GM18868 (cell line): ENCODE measurements around the gene TRPV4.
A peak's percentile ranks its signal among the peaks of the same experiment; 100 is the strongest.
"Not testable (repeated sequence)": the region's sequence is repeated elsewhere in the genome, so short reads cannot be mapped to it uniquely, and the experiment has no call there.

ENCODE experiments used
- ATAC-seq: cut with Tn5 transposase; IDR thresholded peaks from one replicate; pipeline ENCODE4 v1.9.1; 2021; ENCODE audit warnings: mild to moderate bottlenecking, moderate library complexity; ENCODE audit not compliant: unreplicated experiment

TRPV4 gene

DNA sequence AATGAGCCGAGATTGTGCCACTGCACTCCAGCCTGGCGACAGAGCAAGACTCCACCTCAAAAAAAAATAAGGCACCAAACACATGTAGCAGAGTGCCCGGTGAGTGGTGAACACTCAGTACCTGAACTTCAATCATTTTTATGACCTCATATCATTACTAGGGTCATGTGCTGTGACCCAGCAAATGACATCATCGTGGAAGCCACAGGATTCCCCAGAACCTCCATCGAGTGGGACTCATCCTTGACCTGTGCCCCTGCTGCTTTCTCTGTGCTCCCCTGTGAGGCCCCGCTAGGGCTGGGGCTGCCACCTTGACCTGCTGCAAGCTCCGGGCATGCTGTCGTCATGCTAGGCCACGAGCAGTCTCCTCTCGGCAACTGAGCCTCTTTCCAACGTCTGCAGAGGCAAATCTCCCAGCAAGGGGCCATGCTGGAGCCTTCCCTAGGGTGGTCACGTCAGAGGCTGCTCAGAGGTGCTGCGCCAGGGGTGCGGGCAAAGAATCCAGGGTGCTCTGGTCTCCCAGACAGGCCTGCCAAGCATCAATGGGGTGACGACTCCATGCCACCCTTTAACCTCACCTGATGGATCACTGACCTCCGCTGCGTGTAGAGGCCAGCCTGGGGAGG, 28.6 kb upstream of the TRPV4 start:
- ATAC-seq, result no peak

DNA sequence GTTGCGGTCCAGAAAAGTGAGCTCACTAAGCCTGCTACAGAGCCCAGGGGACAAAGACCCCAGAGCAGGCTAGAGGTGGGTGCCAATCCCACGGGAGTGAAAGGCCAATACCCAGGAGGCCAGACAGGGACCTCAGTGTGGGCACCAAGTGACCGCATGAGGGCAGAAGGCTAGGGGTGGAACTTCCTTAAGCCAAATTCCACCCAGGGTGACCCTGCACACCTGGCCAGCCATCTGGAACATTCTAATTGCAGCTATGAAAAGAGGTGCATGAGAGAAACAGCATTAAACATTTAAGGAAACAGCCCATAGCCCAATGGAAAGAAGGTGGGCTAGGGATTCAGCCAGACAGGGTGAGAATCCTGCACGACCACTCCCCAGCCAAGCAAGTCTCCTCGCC, 27.8 kb upstream of the TRPV4 start:
- ATAC-seq, result no peak

DNA sequence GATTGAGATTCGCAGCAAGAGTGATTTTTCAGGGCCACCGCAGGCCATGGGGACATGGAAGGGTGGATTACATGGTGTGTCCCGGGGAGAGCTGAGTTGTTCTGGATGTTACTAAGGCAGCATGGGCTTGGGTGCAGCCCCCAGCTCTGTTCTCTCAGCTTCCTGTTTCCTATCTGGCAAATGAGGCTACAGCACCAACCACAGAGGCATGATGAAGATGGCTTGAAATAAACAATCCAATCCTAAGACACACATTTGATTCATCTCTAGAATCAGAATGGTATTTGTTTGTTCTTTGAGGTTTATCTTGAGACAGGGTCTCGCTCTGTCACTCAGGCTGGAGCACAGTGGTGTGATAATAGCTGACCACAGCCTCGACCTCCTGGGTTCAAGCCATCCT, 25.6 kb upstream of the TRPV4 start:
- ATAC-seq, result no peak

DNA sequence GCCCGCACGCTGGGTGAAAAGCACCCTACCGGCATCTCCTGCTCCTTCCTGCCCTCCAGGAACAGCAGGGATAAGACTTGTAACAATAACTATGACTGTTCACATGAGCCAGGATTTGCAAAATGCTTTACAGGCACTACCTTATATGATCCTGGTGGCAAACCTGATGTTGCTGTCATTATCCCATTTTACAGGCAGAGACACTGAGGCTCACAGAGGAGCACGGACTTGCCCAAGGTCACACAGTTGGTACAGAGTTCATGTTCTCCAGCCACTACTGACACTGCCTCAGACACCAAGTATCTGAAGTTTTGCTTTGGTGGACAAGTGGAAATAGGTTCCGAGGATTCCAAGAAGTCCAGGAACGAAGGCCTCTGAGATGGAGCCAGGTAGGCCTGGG, 24.5 kb upstream of the TRPV4 start:
- ATAC-seq, result no peak

DNA sequence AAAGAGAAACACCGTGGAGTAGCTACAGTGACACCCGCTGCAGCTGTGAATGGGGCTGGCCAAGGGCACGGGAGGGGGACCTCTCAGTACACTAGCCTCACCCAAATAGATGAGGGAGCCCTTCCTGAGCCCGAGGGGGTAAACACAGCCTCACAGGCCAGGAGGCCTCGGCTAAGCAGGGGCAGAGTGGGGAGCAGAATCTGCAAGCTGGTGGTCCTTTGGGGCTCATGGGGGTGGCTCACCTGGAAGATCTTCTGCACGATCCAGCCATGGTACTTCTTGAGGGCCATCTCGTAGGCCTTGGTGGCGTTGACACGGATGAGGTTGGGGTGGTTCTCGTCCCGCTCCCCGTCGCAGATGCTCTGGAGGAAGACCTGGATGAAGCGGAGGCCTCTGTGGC, 22.2 kb upstream of the TRPV4 start:
- ATAC-seq, result no peak

DNA sequence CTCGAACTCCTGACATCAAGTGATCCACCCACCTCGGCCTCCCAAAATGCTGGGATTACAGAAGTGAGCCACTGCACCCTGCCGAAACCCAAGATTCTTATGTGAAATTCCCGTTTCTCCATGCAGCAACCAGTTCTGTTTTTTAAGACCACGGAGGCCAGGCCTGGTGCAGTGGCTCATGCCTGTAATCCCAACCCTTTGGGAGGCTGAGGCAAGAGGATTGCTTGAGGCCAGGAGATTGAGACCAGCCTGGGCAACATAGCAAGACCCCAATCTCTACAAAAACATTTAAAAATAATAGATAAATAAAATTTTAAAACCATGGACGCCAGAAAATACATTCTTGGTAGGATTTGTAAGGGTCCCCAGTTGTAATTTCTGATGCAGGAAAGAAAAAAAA, 17.3 kb upstream of the TRPV4 start:
- not testable (repeated sequence) for ATAC-seq

DNA sequence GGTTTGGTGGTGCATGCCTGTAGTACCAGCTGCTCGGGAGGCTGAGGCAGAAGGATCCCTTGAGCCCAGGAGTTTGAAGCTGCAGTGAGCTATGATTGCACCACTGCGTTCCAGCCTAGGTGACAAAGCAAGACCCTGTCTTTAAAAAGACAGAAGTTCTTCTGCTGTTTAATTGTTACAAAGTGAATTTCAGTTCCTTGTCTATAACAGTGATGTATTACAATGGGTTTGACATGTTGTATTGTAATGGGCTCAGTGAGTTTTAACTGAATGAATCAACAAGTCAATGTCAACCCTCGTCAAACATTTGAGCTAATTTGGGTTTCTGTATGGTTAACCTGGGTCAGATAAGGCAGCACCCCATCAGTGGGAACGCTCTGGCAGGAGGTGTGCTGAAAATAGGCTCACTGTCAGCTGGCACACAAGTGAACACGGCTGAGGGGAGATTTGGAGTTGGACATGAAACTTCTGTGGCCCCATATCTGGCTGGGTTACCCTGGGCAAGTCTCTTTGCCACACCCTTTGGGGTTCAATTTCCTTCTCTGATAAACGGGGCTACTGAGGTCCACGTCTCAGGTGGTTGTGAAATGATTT, 14.0 kb upstream of the TRPV4 start:
- no peak for ATAC-seq

DNA sequence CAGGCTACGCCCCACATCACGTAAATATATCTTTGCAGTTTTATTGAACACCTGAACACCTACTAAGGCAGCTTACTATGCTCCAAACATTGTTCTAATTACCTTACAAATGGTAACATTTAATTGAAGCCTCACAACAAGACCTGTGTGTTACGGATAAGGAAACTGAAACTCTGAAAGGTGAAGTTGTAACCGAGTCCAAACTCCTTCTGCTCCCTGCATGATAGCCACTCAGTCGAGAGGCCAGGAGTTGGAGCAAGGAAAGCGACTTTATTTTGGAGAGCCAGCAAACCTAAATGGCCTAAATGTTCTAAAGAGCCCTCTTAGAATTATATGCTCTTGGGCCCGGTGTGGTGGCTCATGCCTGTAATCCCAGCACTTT, 12.6 kb upstream of the TRPV4 start:
- no peak for ATAC-seq

DNA sequence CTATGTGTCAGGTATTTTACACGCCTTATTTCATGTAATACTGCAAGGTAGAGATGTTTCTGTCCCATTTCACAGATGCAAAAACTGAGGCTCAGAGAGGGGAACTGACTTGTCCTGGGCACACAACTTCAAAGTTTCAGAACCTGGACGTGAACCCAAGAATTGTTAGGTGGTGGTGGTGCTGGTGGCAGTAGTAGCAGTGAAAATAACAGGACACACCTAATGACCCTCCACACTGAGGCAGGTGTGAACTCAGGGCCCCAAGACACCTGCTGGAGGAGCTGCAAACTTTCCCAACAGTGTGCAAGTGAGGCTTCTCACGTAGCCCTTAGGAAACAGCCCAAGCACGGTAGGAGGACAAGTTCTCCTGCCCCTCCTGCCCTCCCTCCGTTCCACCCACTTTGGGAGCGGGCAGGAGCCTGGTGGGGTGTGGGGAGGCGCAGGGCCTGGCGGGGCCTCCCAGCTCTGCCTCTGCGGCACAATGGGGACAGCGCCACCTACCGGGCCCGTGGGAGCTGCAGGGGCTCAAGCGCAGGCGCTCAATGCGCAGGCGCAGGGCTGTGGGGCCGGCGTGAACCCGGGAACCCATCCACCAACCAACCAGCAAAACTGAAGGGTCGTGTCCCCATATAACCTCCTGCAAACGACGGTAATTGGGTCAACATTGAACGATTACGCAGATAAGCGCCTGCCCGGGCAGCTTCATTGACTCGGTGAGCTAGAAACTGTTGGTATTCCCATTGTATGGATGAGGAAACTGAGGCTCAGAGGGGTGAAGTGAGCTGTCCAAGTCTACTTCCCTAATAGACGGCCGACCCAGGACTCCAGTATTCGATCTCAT, 12.0 kb upstream of the TRPV4 start:
- ATAC-seq, result peak; percentile 69

DNA sequence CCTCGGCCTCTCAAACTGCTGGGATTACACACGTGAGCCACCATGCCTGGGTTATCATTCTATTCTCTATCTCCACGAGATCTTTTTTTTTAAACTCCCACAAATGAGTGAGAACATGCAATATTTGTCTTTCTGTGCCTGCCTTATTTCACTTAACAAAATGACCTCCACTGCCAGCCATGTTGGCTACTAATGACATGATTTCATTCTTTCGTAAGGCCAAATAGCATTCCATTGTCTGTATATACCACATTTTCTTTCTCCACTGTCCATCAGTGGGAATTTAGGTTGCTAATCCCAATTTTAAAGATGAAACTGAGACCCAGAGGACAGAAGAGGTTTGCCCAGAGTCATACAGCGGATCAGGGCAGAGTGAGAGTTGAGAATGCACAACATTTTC, 10.9 kb upstream of the TRPV4 start:
- no peak for ATAC-seq

DNA sequence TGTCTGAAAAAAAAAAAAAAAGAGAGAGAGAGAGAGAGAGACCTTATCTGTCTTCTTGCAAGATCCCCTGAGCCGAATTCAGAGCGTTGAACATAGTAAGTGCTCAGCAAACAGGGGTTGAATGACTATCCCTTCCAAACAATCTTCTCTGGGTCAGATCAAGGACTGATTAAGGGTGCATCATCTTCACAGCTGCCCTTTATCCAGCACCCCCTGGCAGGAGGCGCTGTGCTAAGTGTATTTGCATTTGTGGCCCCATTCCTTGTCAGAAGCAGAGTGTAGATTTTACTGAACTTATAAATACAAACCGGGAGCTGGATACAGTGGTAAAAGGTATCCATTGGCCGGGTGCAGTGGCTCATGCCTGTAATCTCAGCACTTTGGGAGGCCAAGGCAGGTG, 8.8 kb upstream of the TRPV4 start:
- no peak for ATAC-seq

DNA sequence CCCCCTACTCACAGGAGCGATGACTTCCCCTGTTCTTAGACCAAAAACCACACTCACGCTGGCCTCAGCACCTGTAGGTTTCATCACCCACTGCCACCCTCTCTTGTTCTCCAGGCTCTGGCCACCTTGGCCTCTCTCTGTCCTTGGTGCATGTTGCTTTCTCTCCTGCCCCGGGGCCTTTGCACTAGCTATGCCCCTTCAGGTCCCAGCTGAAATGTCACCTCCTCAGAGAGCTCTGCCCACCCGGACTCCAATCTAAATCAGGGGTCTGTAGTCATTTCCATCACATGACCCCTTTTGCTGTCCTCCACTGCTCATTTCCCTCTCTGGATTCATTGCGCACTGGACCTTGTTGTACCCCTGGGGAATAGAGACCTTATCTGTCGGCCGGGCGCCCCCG, 8.2 kb upstream of the TRPV4 start:
- no peak for ATAC-seq

DNA sequence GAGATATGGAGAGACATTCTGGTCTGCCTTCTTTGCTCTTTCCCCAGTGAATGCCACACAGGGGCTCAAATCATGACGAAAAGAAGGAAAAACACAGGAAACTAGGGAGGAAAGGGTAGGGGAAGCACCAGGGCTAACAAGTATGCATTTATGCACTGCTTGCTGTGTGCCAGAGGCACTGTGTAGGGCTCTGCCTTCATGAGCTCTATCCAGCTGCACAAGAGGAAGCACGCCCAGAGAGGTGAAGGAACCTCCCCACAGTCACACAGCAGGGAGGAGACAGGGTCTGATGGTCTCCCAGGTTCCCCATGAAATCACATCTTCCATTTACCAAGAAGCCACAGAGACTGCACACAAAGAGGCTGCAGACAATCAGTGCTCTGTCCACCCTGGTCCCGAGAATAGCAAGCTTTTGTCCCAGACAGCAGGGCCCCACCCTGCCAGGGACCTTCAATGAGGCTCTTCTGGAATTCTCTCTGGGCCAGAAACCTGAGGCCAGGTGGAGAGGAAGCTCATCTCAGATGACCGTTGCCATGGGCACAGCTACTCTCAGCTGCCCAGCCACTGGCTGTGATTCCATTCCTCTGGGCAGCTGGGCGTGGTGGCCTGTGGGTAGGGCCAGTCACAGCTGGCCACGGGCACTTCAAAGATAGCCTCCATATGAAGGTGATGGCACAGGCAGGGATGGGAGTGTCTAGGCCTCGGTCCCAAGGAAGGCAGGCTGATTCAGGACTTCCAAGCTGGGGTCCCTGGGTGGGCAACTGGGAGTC, 7.3 kb upstream of the TRPV4 start:
- no peak for ATAC-seq

DNA sequence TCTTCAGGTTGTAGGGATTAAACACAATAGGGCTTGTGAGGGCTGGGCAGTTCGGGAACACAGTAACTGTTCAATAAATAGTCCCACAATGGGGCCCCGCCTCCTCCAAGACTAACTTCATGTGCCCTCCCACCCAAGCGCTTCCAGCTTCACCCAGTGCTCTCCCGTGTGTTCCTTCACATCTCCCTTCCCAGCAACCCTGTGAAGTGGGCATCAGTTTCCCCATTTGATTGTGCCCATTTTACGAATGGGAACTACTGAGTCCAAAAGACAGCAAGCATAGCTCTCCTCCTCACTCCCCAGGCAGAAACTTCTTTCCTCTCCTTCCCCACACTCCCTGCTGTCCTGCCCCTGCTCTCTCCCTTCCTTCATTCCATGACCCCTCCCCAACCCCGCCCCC, 6.2 kb upstream of the TRPV4 start:
- ATAC-seq, result no peak

DNA sequence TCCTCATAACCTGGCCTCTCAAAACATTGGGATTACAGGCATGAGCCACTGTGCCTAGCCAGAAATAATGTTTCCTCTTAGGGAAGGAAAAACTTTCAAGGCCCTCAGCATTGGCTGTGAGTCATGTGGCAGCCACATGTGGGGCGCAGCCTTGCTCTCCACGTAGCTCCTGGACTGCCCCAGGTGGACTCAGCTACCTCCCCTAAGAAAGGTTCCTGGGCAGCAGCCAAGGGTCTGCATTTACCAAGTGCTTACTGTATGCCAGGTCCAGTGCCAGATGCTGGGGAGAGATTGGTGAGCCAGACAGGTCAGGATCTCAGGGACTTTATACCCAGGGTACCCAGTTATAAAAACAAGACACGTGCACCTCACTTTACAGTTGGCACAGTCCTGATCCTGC, 3.7 kb upstream of the TRPV4 start:
- ATAC-seq, result no peak

DNA sequence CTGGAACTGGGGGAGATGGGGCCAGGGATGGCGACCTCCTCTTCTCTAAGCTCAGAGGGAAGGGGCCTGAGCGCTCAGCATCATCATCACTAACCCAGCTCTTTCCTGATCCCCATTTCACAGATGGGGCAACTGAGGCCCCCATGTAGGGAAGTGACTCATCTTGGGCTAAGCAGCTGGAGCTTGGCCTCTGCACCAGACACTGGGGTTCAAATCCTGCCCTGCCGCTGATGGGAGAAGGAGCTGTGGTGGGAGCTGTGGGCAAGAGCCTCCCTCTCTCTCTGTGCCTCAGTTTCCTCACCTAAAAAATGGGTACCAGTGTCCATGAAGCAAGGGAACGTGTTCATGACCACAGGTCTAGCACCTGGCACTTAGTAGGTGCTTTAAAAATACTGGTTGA, 2.6 kb upstream of the TRPV4 start:
- ATAC-seq, result no peak

DNA sequence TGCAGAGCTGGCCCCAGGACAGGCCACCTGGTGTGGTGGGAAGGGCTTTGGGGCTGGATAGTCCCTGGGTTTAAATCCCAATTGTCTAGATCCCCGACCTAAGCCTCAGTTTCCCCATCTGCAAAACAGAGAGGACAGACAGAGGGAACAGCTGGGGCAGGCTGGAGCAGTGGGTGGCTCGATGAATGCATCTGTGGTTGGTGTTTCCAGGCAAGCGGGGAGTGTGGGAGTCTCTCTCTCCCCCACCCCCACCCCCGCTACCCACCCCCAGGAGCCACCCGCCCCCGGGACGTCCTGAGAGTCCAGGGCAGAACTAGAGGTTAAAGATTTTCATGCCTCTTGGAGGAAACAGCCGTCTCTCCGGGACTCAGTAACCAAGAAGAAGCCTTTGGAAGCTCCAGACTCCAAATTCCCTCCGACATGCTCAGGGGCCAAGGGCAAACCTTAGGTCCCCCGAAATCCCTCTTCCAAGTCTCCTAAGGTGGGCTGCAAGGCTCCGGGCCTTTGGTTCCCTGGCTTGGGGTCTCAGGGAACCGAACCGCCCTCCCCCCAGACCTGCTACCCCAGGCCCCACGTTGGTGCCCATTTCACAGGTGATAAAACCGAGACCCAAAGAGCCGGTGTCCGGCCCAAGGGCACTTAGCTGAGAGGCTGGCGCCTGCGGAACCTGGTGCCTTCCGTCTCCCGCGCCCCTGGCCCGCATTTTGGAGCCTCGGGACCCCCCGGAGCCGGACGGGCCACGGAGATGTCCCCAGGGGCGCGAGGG, 474 bp downstream of the TRPV4 start:
- ATAC-seq, result no peak

DNA sequence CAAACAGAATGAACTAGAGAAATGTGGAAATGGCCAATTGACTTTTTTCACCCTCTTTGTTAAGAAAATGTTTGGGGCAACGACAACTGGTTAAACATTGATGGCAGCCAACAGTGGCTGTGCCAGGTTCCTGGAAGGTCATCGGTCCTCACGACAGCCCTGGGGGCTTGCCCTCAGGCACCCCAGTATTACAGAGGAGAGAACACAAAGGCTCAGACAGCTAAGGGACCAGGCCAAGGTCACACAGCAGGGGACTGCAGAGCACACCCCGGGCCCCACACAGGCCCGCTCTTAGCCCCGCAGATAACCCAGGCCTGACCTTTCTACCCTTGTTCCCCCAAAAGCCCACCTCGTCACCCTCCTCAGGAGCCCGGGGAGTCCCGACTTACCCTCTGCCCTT, 1.3 kb downstream of the TRPV4 start:
- ATAC-seq, result no peak

DNA sequence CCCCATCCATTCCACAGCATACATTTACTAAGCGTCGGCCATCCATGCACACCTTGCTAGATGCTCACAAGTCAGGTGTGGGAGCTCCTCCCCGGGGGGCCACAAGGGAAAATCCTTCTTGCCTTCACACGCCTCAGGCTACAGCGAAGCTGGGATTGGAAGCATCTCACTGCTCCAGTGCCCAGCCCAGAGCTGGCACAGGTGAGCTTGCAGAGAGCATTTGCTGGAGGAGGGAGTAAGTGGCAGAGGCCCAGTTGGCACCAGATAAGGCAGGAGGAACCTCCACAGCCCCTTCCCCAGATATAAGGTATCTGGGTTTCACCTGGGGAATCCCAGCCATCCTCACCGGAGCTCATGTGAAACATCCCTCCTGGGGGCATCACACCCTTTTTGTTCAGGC, 1.8 kb downstream of the TRPV4 start:
- ATAC-seq, result no peak

DNA sequence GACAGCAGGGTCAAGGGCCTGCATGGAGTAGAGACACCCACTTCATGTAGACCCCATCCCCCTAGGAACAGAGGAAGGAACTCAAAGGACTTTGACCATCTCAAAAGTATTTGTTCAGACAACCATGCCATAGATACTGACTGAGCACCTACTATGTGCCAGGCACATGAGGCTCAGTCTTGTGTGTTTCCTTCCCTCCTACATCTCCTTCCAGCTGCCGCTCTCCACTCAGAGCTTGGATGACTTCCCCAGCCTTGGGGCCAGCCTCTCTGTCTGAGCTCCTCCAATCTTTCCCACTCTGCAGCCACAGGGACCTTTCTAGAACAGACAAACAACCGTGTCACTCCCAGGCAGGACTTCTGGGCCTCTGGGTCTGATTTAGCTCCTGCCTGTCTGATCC, 2.5 kb downstream of the TRPV4 start:
- no peak for ATAC-seq

DNA sequence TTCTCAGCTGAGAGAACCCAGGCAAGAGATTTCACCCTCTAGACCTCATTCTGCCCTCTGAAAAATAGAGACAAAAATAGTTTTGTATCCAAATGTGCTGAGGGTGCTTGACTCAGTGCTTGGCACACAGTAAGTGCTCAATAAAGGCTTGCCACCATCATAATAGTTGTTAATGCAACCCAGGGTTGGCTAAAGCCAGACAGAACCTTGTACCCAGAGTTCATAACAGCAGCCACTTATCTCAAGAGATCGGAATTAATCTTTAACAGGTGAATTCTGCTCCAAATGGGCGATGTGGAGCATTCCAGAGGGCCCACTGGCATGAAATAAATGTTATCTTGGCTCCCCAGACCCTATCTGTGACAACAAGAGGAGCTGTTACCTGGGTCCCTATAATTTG, 2.9 kb downstream of the TRPV4 start:
- no peak for ATAC-seq
